Endothelial cell of umbilical vein (primary cell): ENCODE results near the gene STK38L. TPM values are rescaled to one million over a fixed set of nuclear protein-coding genes. Genes with fewer than 3 reads are reported as not detected.

Experiments used
- BruUV-seq: library from RNA; stranded (reverse); fragments of 400-500 nt; replicated peaks from 2 replicates; lab custom pipeline; 2021; lab: Mats Ljungman, UMichigan
- CTCF ChIA-PET: fragments of 300-600, 350-600 bp; sonication (Branson Sonifier 250); formaldehyde crosslinking; loops from one replicate; lab custom pipeline; 2021; ENCODE audit warnings: antibody characterized with exemption, inconsistent platforms; lab: Charles Lee
- POLR2A ChIA-PET: fragments of 300-600, 350-600 bp; sonication (Branson Sonifier 250); formaldehyde crosslinking; loops from one replicate; lab custom pipeline; 2021; ENCODE audit warnings: antibody characterized with exemption, inconsistent platforms; lab: Charles Lee
- DNase-seq: peaks from one replicate; pipeline ENCODE4 v3.0.0-alpha.2; 2011; ENCODE audit warnings: low read depth, low spot score
- FAIRE-seq: peaks from 2 replicates; lab custom pipeline; 2011; peaks lifted over from hg19 to GRCh38; lab: Jason Lieb, UNC
- H2AFZ ChIP-seq: 2 replicates; pipeline ENCODE4 v1.6.0; 2012; ENCODE audit warnings: low read depth, low read length, control low read depth, inconsistent platforms
- H3K27ac ChIP-seq: 2 replicates; pipeline ENCODE4 v1.5.1; 2011; ENCODE audit warnings: low read depth, mild to moderate bottlenecking, control low read depth, low read length, moderate library complexity; ENCODE audit not compliant: insufficient read depth
- H3K27me3 ChIP-seq, 2 experiments: 2 replicates each; pipeline versions ENCODE4 v1.6.0 to v1.6.1; 2011; ENCODE audit warnings: low read length in 2 of 2, mixed read lengths in 1 of 2; ENCODE audit not compliant: control insufficient read depth in 2 of 2, insufficient read depth in 2 of 2
- H3K36me3 ChIP-seq, 2 experiments: 2 replicates in 1 of 2; 3 replicates in 1 of 2; pipeline ENCODE4 v1.5.1; 2011; ENCODE audit warnings: low read length in 2 of 2, mild to moderate bottlenecking in 1 of 2, moderate library complexity in 1 of 2; ENCODE audit not compliant: control insufficient read depth in 2 of 2, insufficient read depth in 2 of 2; ENCODE audit errors: extremely low read depth in 1 of 2
- H3K4me1 ChIP-seq: 3 replicates; pipeline ENCODE4 v1.5.1; 2011; ENCODE audit warnings: mild to moderate bottlenecking, low read length; ENCODE audit not compliant: control insufficient read depth, insufficient read depth; ENCODE audit errors: extremely low read depth
- H3K4me2 ChIP-seq: 2 replicates; pipeline ENCODE4 v1.6.1; 2011; ENCODE audit warnings: low read length, control low read depth, mixed read lengths; ENCODE audit not compliant: insufficient read depth
- H3K4me3 ChIP-seq, 3 experiments: fragments of 200-600 bp in 1 of 3; sonication (generic), shearing (Covaris generic) in 1 of 3; replicated peaks in 1 of 3; 2 replicates each; pipeline ENCODE4 v1.5.1; 2011 to 2016; ENCODE audit warnings: control low read depth in 3 of 3, low read length in 3 of 3, mild to moderate bottlenecking in 2 of 3, inconsistent platforms in 1 of 3, low read depth in 1 of 3, moderate library complexity in 1 of 3; ENCODE audit not compliant: insufficient read depth in 1 of 3
- H3K79me2 ChIP-seq: 2 replicates; pipeline ENCODE4 v1.6.0; 2012; ENCODE audit warnings: low read length, inconsistent platforms; ENCODE audit not compliant: control insufficient read depth, insufficient read depth
- H3K9ac ChIP-seq: replicated peaks from 2 replicates; pipeline ENCODE3; 2011; ENCODE audit warnings: low read length, control low read depth; ENCODE audit not compliant: insufficient read depth; ENCODE audit errors: extremely low read depth
- H3K9me1 ChIP-seq: replicated peaks from 3 replicates; pipeline ENCODE4 v1.6.0; 2011; ENCODE audit warnings: mild to moderate bottlenecking, low read length; ENCODE audit not compliant: control insufficient read depth, insufficient read depth; ENCODE audit errors: extremely low read depth
- H3K9me3 ChIP-seq: replicated peaks from 2 replicates; pipeline ENCODE4 v1.5.1; 2012; ENCODE audit warnings: low read length, inconsistent platforms; ENCODE audit not compliant: control insufficient read depth, insufficient read depth
- H4K20me1 ChIP-seq: replicated peaks from 2 replicates; pipeline ENCODE3; 2011; ENCODE audit warnings: mild to moderate bottlenecking, low read length; ENCODE audit not compliant: control insufficient read depth, insufficient read depth; ENCODE audit errors: extremely low read depth
- CTCF ChIP-seq, 2 donors: IDR thresholded peaks; 1 replicate in 1 of 2; 2 replicates in 1 of 2; pipeline ENCODE4 v1.5.1; 2011; ENCODE audit warnings: low read length in 2 of 2, mild to moderate bottlenecking in 2 of 2, moderate library complexity in 2 of 2, control low read depth in 1 of 2, inconsistent platforms in 1 of 2, low read depth in 1 of 2; ENCODE audit not compliant: insufficient read depth in 1 of 2; ENCODE audit errors: extremely low read depth in 1 of 2
- EZH2 ChIP-seq: IDR thresholded peaks from 2 replicates; pipeline ENCODE4 v1.6.1; 2012; ENCODE audit warnings: borderline replicate concordance, low read depth, mild to moderate bottlenecking, moderate library complexity, low read length, inconsistent platforms; ENCODE audit not compliant: severe bottlenecking
- FOS ChIP-seq: IDR thresholded peaks from 2 replicates; pipeline ENCODE4 v1.6.1; 2011; ENCODE audit warnings: mild to moderate bottlenecking, low read length, moderate library complexity, borderline replicate concordance; ENCODE audit not compliant: insufficient read depth
- GATA2 ChIP-seq: IDR thresholded peaks from 2 replicates; pipeline ENCODE4 v1.7.0; 2011; ENCODE audit warnings: low read depth, mild to moderate bottlenecking, moderate library complexity, mixed read lengths, low read length; ENCODE audit not compliant: insufficient read length, insufficient read depth
- JUN ChIP-seq: IDR thresholded peaks from 2 replicates; pipeline ENCODE4 v1.6.1; 2011; ENCODE audit warnings: borderline replicate concordance, low read depth; ENCODE audit not compliant: insufficient read length, insufficient read depth
- MAX ChIP-seq: IDR thresholded peaks from 2 replicates; pipeline ENCODE4 v1.6.1; 2011; ENCODE audit not compliant: insufficient read depth, insufficient read length
- MYC ChIP-seq: IDR thresholded peaks from one replicate; pipeline ENCODE4 v1.6.1; 2011; ENCODE audit warnings: mild to moderate bottlenecking, low read depth, low read length
- POLR2A ChIP-seq: IDR thresholded peaks from 2 replicates; pipeline ENCODE4 v1.6.1; 2012; ENCODE audit warnings: low read depth, mild to moderate bottlenecking, control low read depth, low read length
- POLR2AphosphoS5 ChIP-seq: IDR thresholded peaks from 2 replicates; pipeline ENCODE4 v1.6.1; 2012; ENCODE audit warnings: low read depth, mild to moderate bottlenecking, control low read depth, low read length, moderate library complexity; ENCODE audit not compliant: insufficient read depth
- dilution Hi-C: fragments of 300-500 bp; cut with MboI; formaldehyde crosslinking; loops from one replicate; pipeline ENCODE4 v1.15.0; 2019; ENCODE audit warnings: low sequenced_read_pairs; ENCODE audit not compliant: extremely low pct_ligation_motif_present
- intact Hi-C: fragments of 100-400 bp; cut with micrococcal nuclease; formaldehyde crosslinking; loops from one replicate; pipeline ENCODE4 v1.10.0; 2022
- polyA plus RNA-seq, 4 experiments: library from polyadenylated mRNA; depleted of rRNA in 3 of 4; stranded (reverse) in 3 of 4; unstranded in 1 of 4; fragments of >200 nt; gene quantifications; 2 replicates each; pipeline versions ENCODE4 v1.2.1 to v1.2.3, GENCODE V29; 2011 to 2012; ENCODE audit warnings: missing spikeins in 1 of 4
- total RNA-seq: library from RNA; stranded (reverse); gene quantifications from 2 replicates; pipeline ENCODE4 v1.2.3, GENCODE V29; 2021

STK38L gene
- total and polyA plus RNA-seq, 2 donors (not counting 3 experiments of a cell fraction or from before 2014, with no cell fraction given), result 14.7 to 58.4 TPM

GRCh38 chr12:27217590-27217989, 26.5 kb upstream of the STK38L start:
- DNase-seq (no peak), FAIRE-seq (no peak)
- H3K9me3 ChIP-seq, result no peaks in the 10 kb centered on the region
- TF ChIP-seq EZH2, result no peak
- no peak for TF ChIP-seq JUN
- TF ChIP-seq GATA2, result no peak
- no peak for TF ChIP-seq CTCF (IDR thresholded peaks at IDR 0.05; ENCODE audit: extremely low read depth in 1 of 2, insufficient read depth in 1 of 2, low read depth in 1 of 2, low read length in 2 of 2)
- no peaks in the 10 kb centered on the region for H3K9me1 ChIP-seq
- H3K27me3 ChIP-seq, result no peaks in the 10 kb centered on the region
- H3K9ac ChIP-seq, result no peak overlapping the region
- H3K4me1 ChIP-seq, result no peaks in the 10 kb centered on the region
- intact Hi-C loops (no loop called here), dilution Hi-C loops (no loop called here)
- H3K36me3 ChIP-seq, result no peaks in the 10 kb centered on the region
- no TSS peak for BruUV-seq
- no peaks in the 10 kb centered on the region for H3K79me2 ChIP-seq
- H3K4me3 ChIP-seq, result no peak overlapping the region
- no peak overlapping the region for H3K27ac ChIP-seq
- ChIA-PET CTCF (interaction anchor here (1.0 to 1.1 kb wide), 2 partner anchors 30 to 89 kb away, joined by 3 to 4 read pairs; no protein-coding TSS in a partner anchor), POLR2A (no interaction called here)
- no peak overlapping the region for H3K4me2 ChIP-seq
- H4K20me1 ChIP-seq, result no peaks in the 10 kb centered on the region
- no peak overlapping the region for H2AFZ ChIP-seq

GRCh38 chr12:27219693-27220054, 24.4 kb upstream of the STK38L start:
- no peak for DNase-seq
- Histone ChIP-seq H3K9me1 (no peaks in the 10 kb centered on the region), H3K27me3 (no peaks in the 10 kb centered on the region), H3K27ac (no peak overlapping the region), H3K4me3 (no peak overlapping the region), H3K79me2 (no peaks in the 10 kb centered on the region), H3K4me2 (no peak overlapping the region), H3K9ac (no peak overlapping the region), H3K4me1 (no peaks in the 10 kb centered on the region), H2AFZ (no peak overlapping the region), H4K20me1 (no peaks in the 10 kb centered on the region), H3K9me3 (no peaks in the 10 kb centered on the region), H3K36me3 (no peaks in the 10 kb centered on the region)
- dilution Hi-C loops, result no loop called here
- POLR2A ChIA-PET, result no interaction called here
- intact Hi-C loops, result no loop called here
- no peak for FAIRE-seq
- BruUV-seq, result no TSS peak
- CTCF ChIA-PET, result interaction anchor here (1.3 kb wide), 1 partner anchor 86 kb away, joined by 4 read pairs; no protein-coding TSS in a partner anchor
- TF ChIP-seq JUN, result no peak
- TF ChIP-seq EZH2, result no peak
- TF ChIP-seq POLR2AphosphoS5, result no peak
- no peak for TF ChIP-seq POLR2A
- no peak for TF ChIP-seq CTCF (IDR thresholded peaks at IDR 0.05; ENCODE audit: extremely low read depth in 1 of 2, insufficient read depth in 1 of 2, low read depth in 1 of 2, low read length in 2 of 2)
- TF ChIP-seq GATA2, result no peak
- TF ChIP-seq MYC, result no peak
- no peak for TF ChIP-seq FOS
- TF ChIP-seq MAX, result no peak
